D721Med (cell line): Measurements from ENCODE around the gene ABCA9.

ENCODE experiments used
- DNase-seq: peaks from one replicate; pipeline ENCODE4 v3.0.0; 2011; ENCODE audit warnings: low spot score; ENCODE audit not compliant: insufficient read length
- FAIRE-seq: peaks from 2 replicates; lab custom pipeline; 2011; peaks lifted over from hg19 to GRCh38; lab: Jason Lieb, UNC
- CTCF ChIP-seq: IDR thresholded peaks from 2 replicates; pipeline ENCODE4 v1.5.1; 2012; ENCODE audit warnings: mild to moderate bottlenecking, control low read depth; ENCODE audit not compliant: insufficient read depth; ENCODE audit errors: missing control alignments

Gene ABCA9

GRCh38 chr17:68924793-68925720 is 135.7 kb downstream of the ABCA9 start:
- FAIRE-seq, result no peak
- DNase-seq, result no peak
- no peak for TF ChIP-seq CTCF
